GM23248 (cell line): ENCODE results near the gene FBXO38.

ENCODE experiments used
- EZH2 ChIP-seq: fragments of 200-600 bp; sonication (generic); IDR thresholded peaks from 2 replicates; pipeline ENCODE4 v1.6.1; 2018; ENCODE audit warnings: antibody characterized with exemption, mild to moderate bottlenecking; ENCODE audit not compliant: insufficient read depth, poor library complexity, severe bottlenecking
- EZH2phosphoT487 ChIP-seq: fragments of 200-600 bp; sonication (generic); IDR thresholded peaks from 2 replicates; pipeline ENCODE4 v1.6.1; 2018; ENCODE audit warnings: antibody characterized with exemption, moderate library complexity, mild to moderate bottlenecking, low read depth; ENCODE audit not compliant: insufficient read depth

DNA sequence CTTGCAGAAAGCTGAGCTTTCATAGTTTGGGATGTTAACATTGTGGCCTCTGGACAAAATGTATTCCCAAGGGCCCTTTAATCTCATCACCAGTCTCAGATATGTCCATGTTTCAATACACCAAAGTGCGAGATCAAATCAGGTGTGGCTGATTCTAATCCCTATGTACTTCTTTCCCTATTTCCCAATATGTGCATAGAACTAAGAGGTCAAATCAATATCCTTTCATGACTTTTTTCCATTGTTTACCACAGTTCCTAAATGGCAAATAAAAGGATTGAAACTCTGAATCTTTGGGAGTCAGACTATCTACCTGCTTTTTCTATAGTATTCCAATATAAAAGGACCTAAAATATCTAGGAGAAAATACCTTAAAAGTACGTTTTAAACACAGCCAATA lies 105.0 kb downstream of the FBXO38 start:
- no peak for TF ChIP-seq EZH2phosphoT487
- no peak for TF ChIP-seq EZH2
